Ovary (tissue), 9 donors: ENCODE results near the gene CHAC1. TPM values are rescaled to one million over a fixed set of nuclear protein-coding genes. Genes with fewer than 3 reads are reported as not detected.
A peak's percentile ranks its signal among the peaks of the same experiment; 100 is the strongest.

Experiments used
- DNase-seq, 5 donors: peaks; one replicate each; pipeline ENCODE4 v3.0.0-alpha.2; 2019 to 2020
- H3K27ac ChIP-seq, 2 donors: fragments of 200-600 bp; one replicate each; pipeline versions ENCODE4 v1.5.1 to v1.8.0; 2019 to 2022
- H3K27me3 ChIP-seq: fragments of 200-600 bp; one replicate; pipeline ENCODE4 v1.8.0; 2022
- H3K36me3 ChIP-seq: fragments of 200-600 bp; sonication (generic); one replicate; pipeline ENCODE4 v1.5.1; 2019
- H3K4me1 ChIP-seq: one replicate; pipeline ENCODE4 v1.8.1; 2013; ENCODE audit warnings: mild to moderate bottlenecking, moderate library complexity; ENCODE audit not compliant: insufficient read depth
- H3K4me3 ChIP-seq: fragments of 200-600 bp; sonication (generic); one replicate; pipeline ENCODE4 v1.5.1; 2017
- H3K9me3 ChIP-seq, 2 donors: fragments of 200-600 bp in 1 of 2; sonication (generic) in 1 of 2; one replicate each; pipeline versions ENCODE4 v1.5.1 to v1.8.1; 2013 to 2019; ENCODE audit warnings: mild to moderate bottlenecking in 1 of 2, moderate library complexity in 1 of 2
- EP300 ChIP-seq: sonication (generic); formaldehyde crosslinking; IDR thresholded peaks from one replicate; pipeline ENCODE4 v1.6.1; 2017; ENCODE audit warnings: antibody characterized with exemption
- POLR2A ChIP-seq: fragments of 450-650 bp; IDR thresholded peaks from one replicate; pipeline ENCODE4 v1.6.1; 2017; ENCODE audit warnings: antibody characterized with exemption, mild to moderate bottlenecking, moderate library complexity
- WGBS, 3 donors: extraction: QIAGEN DNeasy Blood & Tissue Kit in 1 of 3; methylation state at CpG; one replicate each; pipeline versions ENCODE4 v1.1.5 to v1.1.7; 2013 to 2017; 5-methylcytosine and 5-hydroxymethylcytosine counted together
- intact Hi-C, 4 donors: fragments of 100-400 bp; cut with DNase I; formaldehyde crosslinking; loops; one replicate each; pipeline versions ENCODE4 v1.11.0 to v1.15.1; 2022 to 2023
- polyA plus RNA-seq, 2 donors: library from polyadenylated mRNA; stranded (reverse); fragments of 200-250 nt in 1 of 2; fragments of 350-450 nt in 1 of 2; fragmentation: Illumina TruSeq in 1 of 2; extraction: RNeasy Lipid Tissue Mini Kit (QIAGEN cat#74804) in 1 of 2; gene quantifications; one replicate each; pipeline ENCODE4 v1.2.3, GENCODE V29; 2013 to 2014
- total RNA-seq, 7 donors: library from RNA; depleted of rRNA in 2 of 7; stranded (reverse); fragments of >200 nt in 2 of 7; fragmentation: NEBNext Ultra II Directional in 3 of 7; extraction: Animal tissue kit (Norgen Biotek cat#: 25700) in 3 of 7; gene quantifications; one replicate each; pipeline versions ENCODE4 v1.1.0 to v1.2.4, GENCODE V29; 2016 to 2023
- TF ChIP-seq, protein P1 (sequence below), 3 donors: fragments of 450-650 bp in 2 of 3; fragments of 200-600 bp in 1 of 3; IDR thresholded peaks; one replicate each; pipeline versions ENCODE4 v1.5.1 to v1.8.0; 2016 to 2022; ENCODE audit warnings: antibody characterized with exemption in 3 of 3, mild to moderate bottlenecking in 1 of 3
- donor health status: DM: no; HTN: no; CAD: no; lungs with moderate emphysema.
- donor health status: DM: no; HTN: no; CAD: no.
- donor health status: Bipolar disorder and iron deficiency.
- donor health status: DM: yes; HTN: yes; CAD: no.
- donor health status: DM: no; HTN: no; CAD: no.
- donor health status: DM: yes; HTN: yes; CAD: no.

CHAC1 gene
- total and polyA plus RNA-seq, 9 donors: 0.18 to 146 (median 2.1) TPM

DNA sequence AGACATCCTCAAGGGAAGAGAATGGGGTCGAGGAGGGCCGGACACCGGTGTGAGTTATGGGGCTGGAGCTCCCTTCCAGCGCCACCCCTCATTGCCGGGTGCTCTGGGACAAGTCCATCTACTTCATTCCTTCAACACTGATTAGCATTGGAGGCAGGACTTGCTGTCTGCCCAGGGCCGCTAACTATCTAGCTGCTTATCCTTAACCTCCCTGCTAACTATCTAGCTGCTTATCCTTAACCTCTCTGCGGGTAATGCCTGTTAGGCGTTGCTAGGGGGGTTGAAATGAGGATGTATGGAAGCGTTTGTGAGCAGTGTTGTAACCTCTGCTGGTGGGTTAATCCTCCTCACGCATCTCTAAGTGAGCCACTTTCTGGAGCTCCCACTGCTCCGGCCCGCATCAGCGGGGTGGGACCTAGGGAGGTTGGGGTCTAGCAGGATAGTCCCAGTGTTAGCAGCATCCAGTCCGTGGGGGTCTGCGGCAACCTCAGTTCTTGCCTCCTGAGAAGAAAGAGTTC lies 10.9 kb upstream of the CHAC1 start:
- Histone ChIP-seq H3K4me3 (peak overlapping the region; percentile 53), H3K27ac (peak overlapping the region in 1 of 2 donors; percentile 84), H3K27me3 (no peaks in the 10 kb centered on the region), H3K36me3 (no peaks in the 10 kb centered on the region), H3K9me3 (no peaks in the 10 kb centered on the region), H3K4me1 (peaks cover 6% of the 10 kb centered on the region)
- TF ChIP-seq EP300 (no peak), POLR2A (no peak)
- TF ChIP-seq, protein P1, sequence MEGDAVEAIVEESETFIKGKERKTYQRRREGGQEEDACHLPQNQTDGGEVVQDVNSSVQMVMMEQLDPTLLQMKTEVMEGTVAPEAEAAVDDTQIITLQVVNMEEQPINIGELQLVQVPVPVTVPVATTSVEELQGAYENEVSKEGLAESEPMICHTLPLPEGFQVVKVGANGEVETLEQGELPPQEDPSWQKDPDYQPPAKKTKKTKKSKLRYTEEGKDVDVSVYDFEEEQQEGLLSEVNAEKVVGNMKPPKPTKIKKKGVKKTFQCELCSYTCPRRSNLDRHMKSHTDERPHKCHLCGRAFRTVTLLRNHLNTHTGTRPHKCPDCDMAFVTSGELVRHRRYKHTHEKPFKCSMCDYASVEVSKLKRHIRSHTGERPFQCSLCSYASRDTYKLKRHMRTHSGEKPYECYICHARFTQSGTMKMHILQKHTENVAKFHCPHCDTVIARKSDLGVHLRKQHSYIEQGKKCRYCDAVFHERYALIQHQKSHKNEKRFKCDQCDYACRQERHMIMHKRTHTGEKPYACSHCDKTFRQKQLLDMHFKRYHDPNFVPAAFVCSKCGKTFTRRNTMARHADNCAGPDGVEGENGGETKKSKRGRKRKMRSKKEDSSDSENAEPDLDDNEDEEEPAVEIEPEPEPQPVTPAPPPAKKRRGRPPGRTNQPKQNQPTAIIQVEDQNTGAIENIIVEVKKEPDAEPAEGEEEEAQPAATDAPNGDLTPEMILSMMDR (IDR thresholded peaks at IDR 0.05): no peak
- intact Hi-C loops: no loop called here
- 34 to 48% (median 39%) methylated on average over 12 to 15 of the region's 15 CpGs for WGBS, 3 donors
- no peak for DNase-seq

GRCh38 chr15:40942878-40943277 lies 10.4 kb upstream of the CHAC1 start:
- intact Hi-C loops: no loop called here
- Histone ChIP-seq H3K36me3 (no peaks in the 10 kb centered on the region), H3K27me3 (no peaks in the 10 kb centered on the region), H3K4me3 (no peak overlapping the region), H3K4me1 (peaks cover 6% of the 10 kb centered on the region), H3K27ac (no peak overlapping the region), H3K9me3 (no peaks in the 10 kb centered on the region)
- WGBS, 3 donors: 82 to 90% (median 84%) methylated on average over 12 of the region's 12 CpGs
- no peak for DNase-seq
- TF ChIP-seq, protein P1 (IDR thresholded peaks at IDR 0.05): no peak
- TF ChIP-seq EP300 (no peak), POLR2A (no peak)

DNA sequence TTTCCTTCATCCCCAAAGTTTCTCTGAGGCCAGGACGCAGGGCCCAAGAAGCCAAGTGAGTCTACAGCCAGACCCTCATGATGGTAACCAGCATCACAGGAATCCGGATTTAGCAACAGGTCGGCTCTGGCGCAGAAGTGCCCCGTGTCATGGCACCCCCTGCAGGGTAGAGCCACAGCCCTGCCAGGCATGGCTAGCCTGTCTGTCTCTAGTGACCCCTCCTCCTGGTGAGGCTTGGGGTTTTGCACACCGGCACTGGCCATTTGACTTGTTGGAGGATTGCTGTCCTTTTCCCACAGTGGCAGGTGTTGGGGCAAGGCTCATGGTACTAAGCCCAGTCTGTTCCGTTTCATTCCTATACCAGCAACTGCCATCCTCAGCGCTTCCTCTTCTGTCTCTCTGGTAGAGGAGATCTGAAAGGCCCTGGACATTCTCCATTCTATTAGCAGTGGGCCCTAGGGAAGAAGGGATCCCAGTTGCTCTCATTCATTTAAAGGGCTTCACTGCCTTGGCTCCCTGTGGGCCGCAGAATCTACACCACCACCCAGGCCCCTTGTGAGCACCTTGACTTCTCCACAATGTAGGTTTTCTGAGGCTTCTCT lies 9.4 kb upstream of the CHAC1 start:
- Histone ChIP-seq H3K27me3 (no peaks in the 10 kb centered on the region), H3K4me1 (peaks cover 6% of the 10 kb centered on the region), H3K27ac (no peak overlapping the region), H3K36me3 (no peaks in the 10 kb centered on the region), H3K4me3 (no peak overlapping the region), H3K9me3 (no peaks in the 10 kb centered on the region)
- DNase-seq: no peak
- no peak for TF ChIP-seq POLR2A
- TF ChIP-seq, protein P1 (IDR thresholded peaks at IDR 0.05): no peak
- intact Hi-C loops: no loop called here
- WGBS, 3 donors: 93 to 98% (median 96%) methylated on average over 9 of the region's 9 CpGs

- H3K9me3 ChIP-seq: no peaks in the 10 kb centered on the region
- no peak overlapping the region for H3K27ac ChIP-seq
- no peaks in the 10 kb centered on the region for H3K36me3 ChIP-seq
- DNase-seq: no peak
- intact Hi-C loops: no loop called here
- TF ChIP-seq POLR2A: no peak
- no peak for TF ChIP-seq EP300
- TF ChIP-seq, protein P1 (IDR thresholded peaks at IDR 0.05): no peak
- H3K4me3 ChIP-seq: no peak overlapping the region
- H3K4me1 ChIP-seq: peaks cover 6% of the 10 kb centered on the region
- 87 to 91% (median 90%) methylated on average over 11 of the region's 11 CpGs for WGBS, 3 donors
- no peaks in the 10 kb centered on the region for H3K27me3 ChIP-seq
Observed at GRCh38 chr15:40944510-40945296, 8.6 kb upstream of the CHAC1 start.
